WERI-Rb-1 (cell line): ENCODE results near the gene ZDHHC4.

Experiments
- DNase-seq: peaks from one replicate; pipeline ENCODE4 v3.0.0-alpha.2; 2020
- H3K27ac ChIP-seq: fragments of 250-450 bp; sonication (Bioruptor Pico); 2 replicates; pipeline ENCODE4 v1.5.1; 2020; ENCODE audit warnings: mild to moderate bottlenecking, moderate library complexity
- H3K27me3 ChIP-seq: fragments of 250-450 bp; sonication (Bioruptor Pico); 2 replicates; pipeline ENCODE4 v1.5.1; 2021; ENCODE audit warnings: mild to moderate bottlenecking, low read depth, moderate library complexity; ENCODE audit not compliant: insufficient read depth, severe bottlenecking
- H3K36me3 ChIP-seq: fragments of 250-450 bp; sonication (Bioruptor Pico); 2 replicates; pipeline ENCODE4 v1.5.1; 2020; ENCODE audit warnings: mild to moderate bottlenecking, moderate library complexity
- H3K4me3 ChIP-seq: 2 replicates; pipeline ENCODE4 v1.5.1; 2011; ENCODE audit warnings: low read depth, mild to moderate bottlenecking, control low read depth, low read length
- H3K9me3 ChIP-seq: fragments of 250-450 bp; sonication (Bioruptor Pico); 2 replicates; pipeline ENCODE4 v1.5.1; 2021; ENCODE audit warnings: mild to moderate bottlenecking, moderate library complexity; ENCODE audit not compliant: severe bottlenecking
- TF ChIP-seq, protein P1 (sequence below): IDR thresholded peaks from 2 replicates; pipeline ENCODE4 v1.5.1; 2011; ENCODE audit warnings: low read depth, mild to moderate bottlenecking, control low read depth, inconsistent platforms, low read length

Gene ZDHHC4

GRCh38 chr7:6546498-6547251, 30.6 kb upstream of the ZDHHC4 start:
- no peak overlapping the region for H3K27ac ChIP-seq
- no peaks in the 10 kb centered on the region for H3K36me3 ChIP-seq
- no peak overlapping the region for H3K4me3 ChIP-seq
- DNase-seq: no peak
- TF ChIP-seq, protein P1, sequence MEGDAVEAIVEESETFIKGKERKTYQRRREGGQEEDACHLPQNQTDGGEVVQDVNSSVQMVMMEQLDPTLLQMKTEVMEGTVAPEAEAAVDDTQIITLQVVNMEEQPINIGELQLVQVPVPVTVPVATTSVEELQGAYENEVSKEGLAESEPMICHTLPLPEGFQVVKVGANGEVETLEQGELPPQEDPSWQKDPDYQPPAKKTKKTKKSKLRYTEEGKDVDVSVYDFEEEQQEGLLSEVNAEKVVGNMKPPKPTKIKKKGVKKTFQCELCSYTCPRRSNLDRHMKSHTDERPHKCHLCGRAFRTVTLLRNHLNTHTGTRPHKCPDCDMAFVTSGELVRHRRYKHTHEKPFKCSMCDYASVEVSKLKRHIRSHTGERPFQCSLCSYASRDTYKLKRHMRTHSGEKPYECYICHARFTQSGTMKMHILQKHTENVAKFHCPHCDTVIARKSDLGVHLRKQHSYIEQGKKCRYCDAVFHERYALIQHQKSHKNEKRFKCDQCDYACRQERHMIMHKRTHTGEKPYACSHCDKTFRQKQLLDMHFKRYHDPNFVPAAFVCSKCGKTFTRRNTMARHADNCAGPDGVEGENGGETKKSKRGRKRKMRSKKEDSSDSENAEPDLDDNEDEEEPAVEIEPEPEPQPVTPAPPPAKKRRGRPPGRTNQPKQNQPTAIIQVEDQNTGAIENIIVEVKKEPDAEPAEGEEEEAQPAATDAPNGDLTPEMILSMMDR: no peak
- H3K27me3 ChIP-seq: no peaks in the 10 kb centered on the region
- no peaks in the 10 kb centered on the region for H3K9me3 ChIP-seq

- DNase-seq: no peak
- no peak overlapping the region for H3K27ac ChIP-seq
- no peaks in the 10 kb centered on the region for H3K27me3 ChIP-seq
- no peaks in the 10 kb centered on the region for H3K36me3 ChIP-seq
- H3K4me3 ChIP-seq: no peak overlapping the region
- H3K9me3 ChIP-seq: no peaks in the 10 kb centered on the region
- TF ChIP-seq, protein P1: no peak
These were observed 29.9 kb upstream of the ZDHHC4 start for GRCh38 chr7:6547400-6547799.

DNA sequence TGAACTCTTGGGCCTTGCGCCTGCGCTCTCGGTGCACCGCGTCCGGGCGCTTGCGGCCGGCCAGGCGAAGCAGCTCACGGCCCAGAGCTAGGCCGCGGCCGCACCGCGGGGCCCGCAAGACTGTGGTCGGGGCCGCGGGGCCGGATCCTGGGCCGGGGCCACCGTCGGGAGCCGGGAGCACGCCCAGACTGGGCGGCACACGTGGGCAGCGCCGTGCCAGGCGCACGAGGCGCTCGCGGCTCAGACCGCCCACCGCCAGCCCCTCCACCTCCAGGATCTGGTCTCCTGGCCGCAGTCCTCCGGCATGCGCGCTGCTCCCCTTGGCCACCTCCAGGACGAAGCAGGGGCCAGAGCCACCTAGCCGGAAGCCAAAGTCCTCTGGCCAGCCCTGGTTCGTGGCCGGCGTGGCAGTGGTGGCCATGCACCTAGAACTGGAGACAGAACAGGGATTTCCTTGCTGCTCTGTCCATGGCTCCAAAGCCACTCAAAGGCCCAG, 26.2 kb upstream of the ZDHHC4 start, which contains the start of gene GRID2IP:
GRID2IP (minus strand) TSS at position 446 of the 496 bp plus-strand sequence; CDS start at position 421, 25 bp downstream.
- DNase-seq: no peak
- TF ChIP-seq, protein P1: no peak
- Histone ChIP-seq H3K36me3 (no peaks in the 10 kb centered on the region), H3K9me3 (no peaks in the 10 kb centered on the region), H3K4me3 (no peak within 1 kb of the TSS), H3K27ac (no peak within 1 kb of the TSS), H3K27me3 (no peaks in the 10 kb centered on the region)

DNA sequence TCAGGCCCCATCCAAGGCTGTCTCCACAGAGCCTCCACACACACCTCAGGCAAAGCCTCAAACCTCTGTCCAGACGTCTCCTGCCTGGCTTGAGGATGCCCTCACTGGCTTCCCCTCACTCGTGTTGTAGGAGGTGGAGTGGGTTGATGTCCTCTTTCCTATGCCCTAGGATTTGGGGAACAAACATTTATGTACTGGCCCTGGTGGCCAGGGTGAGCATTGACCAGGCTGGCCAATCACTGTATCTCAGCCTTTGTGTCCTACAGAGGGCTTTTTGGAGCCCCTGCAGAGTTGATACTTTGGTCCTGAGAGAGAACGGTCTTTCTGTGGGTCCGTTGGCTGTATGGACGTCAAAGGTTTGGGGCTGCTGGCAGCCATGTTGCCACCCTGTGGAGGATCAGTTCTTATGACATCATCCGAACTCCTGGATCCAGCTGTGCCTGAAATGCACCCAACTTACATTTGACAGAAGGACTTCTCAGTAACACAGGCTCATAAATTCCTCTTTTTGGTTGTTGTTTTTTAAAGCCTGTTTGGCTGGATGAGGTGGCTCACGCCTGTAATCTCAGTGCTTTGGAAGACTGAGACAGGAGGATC, 23.7 kb upstream of the ZDHHC4 start:
- Histone ChIP-seq H3K27ac (no peak overlapping the region), H3K27me3 (no peaks in the 10 kb centered on the region), H3K9me3 (no peaks in the 10 kb centered on the region), H3K36me3 (no peaks in the 10 kb centered on the region), H3K4me3 (no peak overlapping the region)
- TF ChIP-seq, protein P1: no peak
- DNase-seq: no peak

- Histone ChIP-seq H3K27ac (no peak overlapping the region), H3K36me3 (no peaks in the 10 kb centered on the region), H3K9me3 (no peaks in the 10 kb centered on the region), H3K27me3 (no peaks in the 10 kb centered on the region), H3K4me3 (no peak overlapping the region)
- no peak for DNase-seq
- TF ChIP-seq, protein P1: no peak
These were observed 22.4 kb upstream of the ZDHHC4 start for GRCh38 chr7:6554848-6555247.
